HCT116 (cell line): Measurements from ENCODE around the gene PSME2. TPM values are rescaled to one million over a fixed set of nuclear protein-coding genes. Genes with fewer than 3 reads are reported as not detected.

ENCODE experiments used
- ATAC-seq: fragments of 200-7000 bp; cut with Tn5 transposase; 2 replicates; pipeline ENCODE4 v1.9.1; 2020; ENCODE audit warnings: mild to moderate bottlenecking, moderate library complexity
- BruUV-seq: library from RNA; stranded (reverse); fragments of 400-500 nt; replicated peaks from 2 replicates; lab custom pipeline; 2021; lab: Mats Ljungman, UMichigan
- CTCF ChIA-PET: fragments of 300-600 bp; sonication (Branson Sonifier 250); formaldehyde crosslinking; loops from one replicate; lab custom pipeline; 2021; ENCODE audit warnings: antibody characterized with exemption; lab: Charles Lee
- POLR2A ChIA-PET: fragments of 300-600, 350-600 bp; sonication (Branson Sonifier 250); formaldehyde crosslinking; loops from one replicate; lab custom pipeline; 2021; ENCODE audit warnings: antibody characterized with exemption; lab: Charles Lee
- RAD21 ChIA-PET, 2 experiments: fragments of 300-600 bp; sonication (Branson Sonifier 250); formaldehyde crosslinking; loops; one replicate each; lab custom pipeline; 2023; ENCODE audit warnings: low total read pairs in 2 of 2; ENCODE audit not compliant: uncharacterized antibody in 2 of 2, unreplicated experiment in 2 of 2, low non-redundant PET in 1 of 2; lab: Charles Lee
- DNase-seq: peaks from one replicate; pipeline ENCODE4 v3.0.0-alpha.2; 2010; ENCODE audit warnings: low read depth, low spot score
- H2AFZ ChIP-seq: fragments of 200-600 bp; shearing (Covaris generic), sonication (generic); 2 replicates; pipeline ENCODE4 v1.6.1; 2017; ENCODE audit warnings: low read depth, mixed run types, mixed read lengths, antibody characterized with exemption, low read length; ENCODE audit not compliant: poor library complexity, severe bottlenecking
- H3K27ac ChIP-seq: 2 replicates; pipeline ENCODE4 v1.5.1; 2012; ENCODE audit warnings: low read depth, low read length
- H3K27me3 ChIP-seq: fragments of 200-600 bp; sonication (generic); 2 replicates; pipeline ENCODE4 v1.6.1; 2016; ENCODE audit warnings: mixed run types, low read length, mixed read lengths; ENCODE audit not compliant: insufficient read depth
- H3K36me3 ChIP-seq, 2 experiments: fragments of 200-500 bp in 1 of 2; fragments of 200-600 bp in 1 of 2; sonication (Bioruptor generic) in 1 of 2; sonication (generic) in 1 of 2; 2 replicates each; pipeline versions ENCODE4 v1.5.1 to v1.6.1; 2014 to 2016; ENCODE audit warnings: low read length in 2 of 2, inconsistent platforms in 1 of 2, mixed read lengths in 1 of 2, mixed run types in 1 of 2; ENCODE audit not compliant: insufficient read depth in 2 of 2, control insufficient read depth in 1 of 2
- H3K4me1 ChIP-seq, 2 experiments: fragments of 200-600 bp in 1 of 2; sonication (generic) in 1 of 2; 2 replicates each; pipeline versions ENCODE4 v1.5.1 to v1.6.1; 2012 to 2017; ENCODE audit warnings: low read length in 2 of 2, inconsistent platforms in 1 of 2, mild to moderate bottlenecking in 1 of 2, mixed read lengths in 1 of 2, mixed run types in 1 of 2, moderate library complexity in 1 of 2; ENCODE audit not compliant: insufficient read depth in 2 of 2, control insufficient read depth in 1 of 2
- H3K4me2 ChIP-seq: fragments of 200-600 bp; sonication (generic); 2 replicates; pipeline ENCODE4 v1.6.1; 2017; ENCODE audit warnings: mixed run types, low read length, mixed read lengths
- H3K4me3 ChIP-seq, 2 experiments: fragments of 200-600 bp in 1 of 2; sonication (generic) in 1 of 2; replicated peaks in 1 of 2; 2 replicates each; pipeline ENCODE4 v1.5.1; 2011 to 2016; ENCODE audit warnings: low read length in 2 of 2, control low read depth in 1 of 2, low read depth in 1 of 2, mild to moderate bottlenecking in 1 of 2, mixed read lengths in 1 of 2, mixed run types in 1 of 2
- H3K79me2 ChIP-seq: fragments of 200-600 bp; sonication (generic); 2 replicates; pipeline ENCODE4 v1.6.1; 2017; ENCODE audit warnings: mild to moderate bottlenecking, mixed run types, low read length, moderate library complexity, mixed read lengths; ENCODE audit not compliant: insufficient read depth
- H3K9ac ChIP-seq: fragments of 200-600 bp; sonication (generic); 2 replicates; pipeline ENCODE4 v1.6.1; 2016; ENCODE audit warnings: low read length, mixed read lengths
- H3K9me2 ChIP-seq: fragments of 200-600 bp; sonication (generic), shearing (Covaris generic); 2 replicates; pipeline ENCODE4 v1.6.1; 2017; ENCODE audit warnings: mixed run types, mild to moderate bottlenecking, moderate library complexity; ENCODE audit not compliant: insufficient read depth
- H3K9me3 ChIP-seq, 2 experiments: fragments of 200-500 bp in 1 of 2; fragments of 200-600 bp in 1 of 2; sonication (Bioruptor generic) in 1 of 2; sonication (generic) in 1 of 2; 2 replicates each; pipeline ENCODE4 v1.6.1; 2014 to 2017; ENCODE audit warnings: low read length in 2 of 2, mixed read lengths in 2 of 2, inconsistent platforms in 1 of 2, low read depth in 1 of 2, mild to moderate bottlenecking in 1 of 2, mixed run types in 1 of 2, moderate library complexity in 1 of 2; ENCODE audit not compliant: control insufficient read depth in 1 of 2, insufficient read depth in 1 of 2
- H4K20me1 ChIP-seq: fragments of 200-600 bp; sonication (generic), shearing (Covaris generic); 2 replicates; pipeline ENCODE4 v1.6.1; 2017; ENCODE audit warnings: mixed run types, mild to moderate bottlenecking, moderate library complexity; ENCODE audit not compliant: insufficient read depth
- ATF3 ChIP-seq: IDR thresholded peaks from 2 replicates; pipeline ENCODE4 v1.6.1; 2012
- CEBPB ChIP-seq: IDR thresholded peaks from 2 replicates; pipeline ENCODE4 v1.6.1; 2012; ENCODE audit warnings: low read depth
- EGR1 ChIP-seq: IDR thresholded peaks from 2 replicates; pipeline ENCODE4 v1.6.1; 2012; ENCODE audit warnings: low read depth
- EZH2 ChIP-seq: fragments of 200-600 bp; sonication (generic); IDR thresholded peaks from 2 replicates; pipeline ENCODE4 v1.6.1; 2017; ENCODE audit warnings: antibody characterized with exemption, mixed run types
- EZH2phosphoT487 ChIP-seq: fragments of 200-600 bp; IDR thresholded peaks from 2 replicates; pipeline ENCODE4 v1.6.1; 2018; ENCODE audit warnings: antibody characterized with exemption, borderline replicate concordance
- JUND ChIP-seq: IDR thresholded peaks from 2 replicates; pipeline ENCODE4 v1.6.1; 2012
- MAX ChIP-seq: IDR thresholded peaks from 2 replicates; pipeline ENCODE4 v1.6.1; 2012
- POLR2A ChIP-seq: IDR thresholded peaks from 2 replicates; pipeline ENCODE4 v1.7.0; 2011; ENCODE audit warnings: borderline replicate concordance; ENCODE audit not compliant: insufficient read depth, insufficient read length; ENCODE audit errors: extremely low read depth
- SIN3A ChIP-seq: IDR thresholded peaks from 2 replicates; pipeline ENCODE4 v1.6.1; 2012; ENCODE audit warnings: low read depth
- SP1 ChIP-seq: IDR thresholded peaks from 2 replicates; pipeline ENCODE4 v1.6.1; 2012; ENCODE audit warnings: low read depth
- SRF ChIP-seq: IDR thresholded peaks from 2 replicates; pipeline ENCODE4 v1.6.1; 2012; ENCODE audit warnings: low read depth
- YY1 ChIP-seq: IDR thresholded peaks from 2 replicates; pipeline ENCODE4 v1.6.1; 2011; ENCODE audit warnings: low read length, low read depth, moderate library complexity, mild to moderate bottlenecking; ENCODE audit not compliant: insufficient replicate concordance; ENCODE audit errors: extremely low read depth
- ZBTB33 ChIP-seq: IDR thresholded peaks from 2 replicates; pipeline ENCODE4 v1.6.1; 2011; ENCODE audit warnings: mild to moderate bottlenecking, low read length, moderate library complexity; ENCODE audit not compliant: insufficient replicate concordance; ENCODE audit errors: extremely low read depth
- ZNF274 ChIP-seq: fragments of 200-500 bp; sonication (Bioruptor generic); IDR thresholded peaks from 2 replicates; pipeline ENCODE4 v1.6.1; 2014; ENCODE audit warnings: mild to moderate bottlenecking, low read depth, low read length, inconsistent platforms
- intact Hi-C: fragments of 100-400 bp; cut with micrococcal nuclease; formaldehyde crosslinking; loops from 2 replicates; pipeline ENCODE4 v1.10.0; 2022
- total RNA-seq: library from RNA; stranded (reverse); gene quantifications from one replicate; pipeline ENCODE4 v1.2.1, GENCODE V29; 2021; ENCODE audit not compliant: unreplicated experiment

The PSME2 gene
- total RNA-seq, 1 experiment from 2014 or later, result 160 TPM

GRCh38 chr14:24172261-24172860, 26.0 kb upstream of the PSME2 start:
- H3K36me3 ChIP-seq, result no peaks in the 10 kb centered on the region
- no TSS peak for BruUV-seq
- H3K9me2 ChIP-seq, result no peaks in the 10 kb centered on the region
- TF ChIP-seq JUND, result no peak
- no peak for TF ChIP-seq EGR1
- TF ChIP-seq ZBTB33, result no peak
- no peak for TF ChIP-seq MAX
- no peak overlapping the region for H3K27ac ChIP-seq
- H4K20me1 ChIP-seq, result no peaks in the 10 kb centered on the region
- H2AFZ ChIP-seq, result no peak overlapping the region
- no peaks in the 10 kb centered on the region for H3K9me3 ChIP-seq
- no peak for ATAC-seq
- no peak overlapping the region for H3K4me3 ChIP-seq
- CTCF ChIA-PET, result no interaction called here
- H3K4me1 ChIP-seq, result no peaks in the 10 kb centered on the region
- H3K9ac ChIP-seq, result no peak overlapping the region
- RAD21 ChIA-PET, result no interaction called here
- no peak overlapping the region for H3K4me2 ChIP-seq
- H3K79me2 ChIP-seq, result no peaks in the 10 kb centered on the region
- intact Hi-C loops, result no loop called here
- no peaks in the 10 kb centered on the region for H3K27me3 ChIP-seq
- POLR2A ChIA-PET, result no interaction called here
- DNase-seq, result no peak

- BruUV-seq, result no TSS peak
- Histone ChIP-seq H3K27ac (no peak within 1 kb of the TSS), H3K79me2 (no peaks in the 10 kb centered on the region), H3K9me3 (no peaks in the 10 kb centered on the region), H3K4me3 (no peak within 1 kb of the TSS), H4K20me1 (no peaks in the 10 kb centered on the region), H2AFZ (no peak within 1 kb of the TSS), H3K4me2 (no peak within 1 kb of the TSS), H3K9ac (no peak within 1 kb of the TSS), H3K27me3 (no peaks in the 10 kb centered on the region), H3K4me1 (no peaks in the 10 kb centered on the region), H3K9me2 (no peaks in the 10 kb centered on the region), H3K36me3 (no peaks in the 10 kb centered on the region)
- ChIA-PET POLR2A (no interaction called here), RAD21 (no interaction called here), CTCF (no interaction called here)
- TF ChIP-seq ZBTB33, result no peak
- TF ChIP-seq SIN3A, result no peak
- TF ChIP-seq ATF3, result no peak
- no peak for TF ChIP-seq POLR2A
- no peak for TF ChIP-seq ZNF274
- TF ChIP-seq EZH2, result no peak
- no peak for TF ChIP-seq MAX
- TF ChIP-seq JUND, result no peak
- no peak for TF ChIP-seq YY1
- TF ChIP-seq CEBPB, result no peak
- no peak for TF ChIP-seq SRF
- TF ChIP-seq SP1, result no peak
- no peak for TF ChIP-seq EZH2phosphoT487
- DNase-seq, result no peak
- intact Hi-C loops, result no loop called here
- ATAC-seq, result no peak
These were observed 25.2 kb upstream of the PSME2 start, which contains the start of gene REC8 for GRCh38 chr14:24171422-24172260. Gene REC8, plus strand, starts transcription at chr14:24172080. Its CDS starts 473 bp downstream, at chr14:24172553.
